Activated CD8-positive, alpha-beta memory T cell treated with anti-CD3 and anti-CD28 coated beads for 24 hours (primary cell): ENCODE measurements around the gene FAM169A.
"Not testable (repeated sequence)": the region's sequence is repeated elsewhere in the genome, so short reads cannot be mapped to it uniquely, and the experiment has no call there.

Experiments used
- DNase-seq: peaks from one replicate; pipeline ENCODE4 v3.0.0-alpha.2; 2020

The FAM169A gene

GRCh38 chr5:74869414-74869813 is 3.2 kb upstream of the FAM169A start:
- not testable (repeated sequence) for DNase-seq

GRCh38 chr5:74866596-74867162 is 492 bp upstream of the FAM169A start:
- DNase-seq: peak; percentile 81

- DNase-seq: no peak
Measured at GRCh38 chr5:74865256-74865803, 857 bp downstream of the FAM169A start.

DNA sequence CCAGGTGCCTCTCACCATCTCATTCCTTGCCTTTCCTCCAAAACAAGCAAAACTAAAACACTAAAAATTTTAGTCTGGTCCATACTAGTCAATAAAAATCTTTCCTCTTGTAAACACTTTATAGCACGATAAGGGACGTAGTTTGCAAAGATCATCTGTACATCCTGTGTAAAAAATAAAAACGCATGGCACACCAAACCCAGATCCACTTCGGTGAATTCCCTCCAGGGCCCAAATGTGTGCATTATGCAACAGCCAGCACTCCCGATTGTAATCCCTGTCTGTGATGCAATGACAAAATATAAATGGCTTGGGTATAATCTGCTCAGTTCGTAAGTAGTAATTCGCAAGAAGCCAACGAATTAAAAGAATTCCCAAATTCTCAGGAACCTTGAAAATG is 1.4 kb downstream of the FAM169A start:
- DNase-seq: no peak

DNA sequence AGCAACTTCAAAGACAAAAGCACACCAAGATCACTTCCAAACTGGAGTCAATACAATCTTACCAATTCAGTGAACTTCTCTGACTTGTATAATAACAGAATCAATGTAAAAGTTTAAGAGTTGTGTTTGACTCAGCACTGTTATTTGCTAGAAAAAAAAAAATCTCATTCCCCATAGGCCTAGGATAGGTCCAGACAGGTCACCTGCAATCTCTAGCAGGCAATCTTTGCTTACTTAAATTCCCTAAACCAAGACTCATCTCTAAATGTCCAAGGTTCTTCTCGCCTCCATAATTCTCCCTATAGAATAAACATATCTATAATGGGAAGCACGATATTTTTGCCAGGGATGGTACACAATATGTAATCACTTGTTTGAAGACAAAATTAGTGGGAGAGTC is 2.5 kb downstream of the FAM169A start:
- no peak for DNase-seq

GRCh38 chr5:74862221-74862620 is 4.0 kb downstream of the FAM169A start:
- no peak for DNase-seq

DNA sequence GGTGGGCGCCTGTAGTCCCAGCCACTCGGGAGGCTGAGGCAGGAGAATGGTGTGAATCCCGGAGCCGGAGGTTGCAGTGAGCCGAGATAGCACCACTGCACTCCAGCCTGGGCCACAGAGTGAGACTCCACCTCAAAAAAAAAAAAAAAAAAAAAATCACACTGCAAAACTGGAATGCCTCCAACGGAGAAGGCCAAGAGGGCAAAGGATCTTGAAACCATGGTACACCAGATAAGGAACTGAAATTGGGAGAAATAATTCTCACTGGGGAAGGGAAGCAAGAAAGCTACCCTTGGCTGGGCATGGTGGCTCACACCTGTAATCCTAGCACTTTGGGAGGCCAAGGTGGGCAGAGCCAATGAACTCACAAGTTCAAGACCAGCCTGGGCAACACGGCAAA is 9.2 kb downstream of the FAM169A start:
- not testable (repeated sequence) for DNase-seq

DNA sequence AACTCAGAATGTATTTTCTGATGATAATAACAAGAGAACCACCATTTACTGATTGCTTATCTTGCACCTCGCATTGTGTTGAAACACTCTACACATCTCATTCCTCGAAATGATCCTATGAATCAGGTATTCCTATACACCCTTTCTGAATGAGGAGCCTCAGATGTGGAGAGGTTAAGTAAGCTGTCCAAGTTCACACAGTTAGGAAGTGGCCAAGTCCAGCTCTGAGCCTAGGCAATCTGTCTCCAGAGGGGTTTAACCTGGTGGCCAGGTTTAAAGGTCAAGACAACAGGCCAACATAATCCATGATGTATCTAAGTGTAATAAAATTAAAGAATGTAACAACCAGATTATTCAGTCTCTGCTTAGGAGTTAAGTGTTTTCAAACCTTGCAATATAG is 12.9 kb downstream of the FAM169A start:
- DNase-seq: no peak

GRCh38 chr5:74851684-74852353 is 14.4 kb downstream of the FAM169A start:
- DNase-seq: no peak

DNA sequence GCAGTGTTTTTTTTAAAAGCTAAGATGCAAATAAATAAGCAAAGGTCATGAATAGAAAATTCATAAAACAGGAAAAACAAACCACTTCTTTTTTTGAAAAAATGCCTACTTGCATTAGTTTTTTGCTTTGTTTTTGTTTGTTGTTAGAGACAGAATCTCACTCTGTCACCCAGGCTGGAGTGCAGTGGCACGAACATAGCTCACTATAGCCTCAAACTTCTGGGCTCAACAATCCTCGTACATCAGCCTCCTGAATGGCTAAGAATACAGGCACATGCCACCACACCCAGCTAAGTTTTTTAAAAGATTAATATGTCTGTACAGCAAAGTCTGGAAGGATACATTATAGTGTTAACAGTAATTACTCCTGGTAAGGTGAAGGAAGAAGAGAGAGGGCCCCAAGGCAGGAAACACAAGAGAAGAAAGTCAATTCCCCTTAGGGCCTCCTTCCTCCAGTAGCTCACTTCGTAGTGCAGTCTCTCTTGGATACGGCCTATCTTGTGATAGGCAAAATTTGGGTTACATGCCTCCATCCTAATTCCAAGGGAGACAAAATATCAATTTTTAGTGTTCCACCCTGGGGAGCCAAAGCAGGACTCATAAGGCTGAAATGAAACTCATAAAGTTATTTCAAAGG is 15.3 kb downstream of the FAM169A start:
- DNase-seq: no peak

DNA sequence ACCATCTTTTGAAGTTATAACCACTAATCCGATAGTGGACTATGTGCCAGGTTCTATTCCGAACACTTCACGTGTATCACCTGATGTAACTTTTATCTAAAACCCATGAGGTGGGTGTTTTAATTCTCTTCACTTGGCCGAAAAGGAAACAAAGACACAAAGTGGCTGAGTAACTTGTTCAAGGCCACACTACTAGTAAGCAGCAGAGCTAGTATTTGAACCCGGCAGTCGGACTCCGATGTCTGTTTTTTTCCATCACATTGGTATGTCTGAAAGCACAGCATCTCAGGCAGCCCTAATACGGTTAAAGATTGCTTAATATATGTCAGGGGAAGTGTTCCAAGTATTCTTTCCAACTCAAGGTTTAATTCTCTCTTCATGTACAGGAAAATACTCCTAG is 16.2 kb downstream of the FAM169A start:
- DNase-seq: no peak

- DNase-seq: no peak
Measured at GRCh38 chr5:74848553-74849025, 17.6 kb downstream of the FAM169A start.

DNA sequence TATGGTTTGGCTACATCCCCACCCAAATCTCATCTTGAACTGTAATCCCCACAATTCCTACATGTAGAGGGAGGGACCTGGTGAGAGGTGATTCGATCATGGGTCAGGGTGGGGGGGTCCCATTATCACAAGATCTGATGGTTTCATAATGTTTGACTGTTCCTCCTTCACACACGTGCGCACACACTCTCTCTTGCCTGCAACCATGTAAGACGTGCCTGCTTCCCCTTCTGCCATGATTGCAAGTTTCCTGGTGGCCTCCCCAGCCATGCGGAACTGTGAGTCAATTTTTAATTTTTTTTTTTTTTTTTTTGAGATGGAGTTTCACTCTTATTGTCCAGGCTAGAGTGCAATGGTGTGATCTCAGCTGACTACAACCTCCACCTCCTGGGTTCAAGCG is 27.0 kb downstream of the FAM169A start:
- DNase-seq: no peak

GRCh38 chr5:74838262-74838661 is 27.9 kb downstream of the FAM169A start:
- no peak for DNase-seq

DNA sequence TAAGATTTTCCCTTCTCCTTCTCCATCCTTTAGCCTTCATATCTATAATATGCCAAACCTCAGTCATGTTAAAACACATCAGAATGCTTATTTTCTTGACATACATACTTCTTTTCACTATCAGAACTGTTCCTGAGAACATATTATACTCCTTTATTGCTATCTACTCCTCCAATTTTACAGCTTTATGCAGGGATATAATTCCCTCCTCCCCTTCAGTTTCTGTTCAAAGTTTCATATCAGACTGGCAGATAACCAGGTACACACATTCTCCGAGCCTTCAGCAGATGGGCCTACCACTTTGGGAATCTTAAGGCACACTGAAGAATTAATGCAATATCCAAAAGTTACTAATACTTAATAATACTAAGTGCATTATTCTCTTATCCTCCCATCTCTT is 29.1 kb downstream of the FAM169A start:
- no peak for DNase-seq

- no peak for DNase-seq
Measured at GRCh38 chr5:74833537-74834266, 32.5 kb downstream of the FAM169A start.

GRCh38 chr5:74829413-74829812 is 36.8 kb downstream of the FAM169A start:
- no peak for DNase-seq

- DNase-seq: no peak
Measured at GRCh38 chr5:74822288-74822687, 43.9 kb downstream of the FAM169A start.

GRCh38 chr5:74816875-74817274 is 49.3 kb downstream of the FAM169A start:
- DNase-seq: no peak

DNA sequence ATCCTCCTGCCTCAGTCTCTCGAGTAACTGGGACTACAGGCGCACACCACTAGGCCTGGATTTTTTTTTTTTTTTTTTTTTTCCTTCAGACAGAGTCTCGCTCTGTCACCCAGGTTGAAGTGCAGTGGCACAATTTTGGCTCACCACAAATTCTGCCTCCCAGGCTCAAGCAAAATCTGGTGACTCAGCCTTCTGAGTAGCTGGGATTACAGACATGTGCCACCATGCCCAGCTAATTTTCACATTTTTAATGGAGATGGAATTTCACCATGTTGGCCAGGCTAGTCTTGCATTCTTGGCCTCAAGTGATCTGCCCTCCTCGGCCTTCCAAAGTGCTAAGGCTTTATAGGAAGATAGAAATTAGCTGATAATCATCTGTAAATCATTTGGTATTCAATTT is 55.3 kb downstream of the FAM169A start:
- DNase-seq: no peak

GRCh38 chr5:74801941-74802340 is 64.2 kb downstream of the FAM169A start:
- DNase-seq: no peak

DNA sequence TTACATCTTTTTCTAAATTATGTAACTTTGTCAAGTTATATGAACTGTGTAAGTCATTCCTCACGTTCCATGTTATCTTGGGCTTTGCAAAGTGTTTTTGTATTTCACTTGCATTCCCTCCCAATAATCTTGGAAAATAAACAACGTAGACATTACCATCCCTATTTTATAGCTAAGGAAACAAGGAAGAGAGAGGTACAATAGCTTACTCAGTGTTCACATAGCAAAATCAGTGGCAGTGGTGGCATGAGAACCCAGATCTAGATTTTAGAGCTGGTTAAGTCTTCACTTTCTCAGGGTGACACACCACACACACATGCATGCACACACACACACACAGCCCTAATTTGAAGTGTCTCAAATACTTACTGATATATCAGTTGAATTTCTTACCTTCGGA is 65.0 kb downstream of the FAM169A start:
- no peak for DNase-seq
